Stimulated activated CD8-positive, alpha-beta memory T cell treated with anti-CD3 and anti-CD28 coated beads, Interleukin-7, amount 100 ng/mL, for 4 hours (primary cell): ENCODE measurements around the gene SYT1.
"Not testable (repeated sequence)": the region's sequence is repeated elsewhere in the genome, so short reads cannot be mapped to it uniquely, and the experiment has no call there.

ENCODE experiments used
- DNase-seq, 2 donors: peaks; one replicate each; pipeline ENCODE4 v3.0.0-alpha.2; 2020; ENCODE audit warnings: low read depth in 2 of 2

Gene SYT1

GRCh38 chr12:78864403-78864869, at the start of gene SYT1:
Gene SYT1, plus strand, starts transcription at chr12:78864774.
- no peak for DNase-seq

GRCh38 chr12:78818487-78818886, 46.1 kb upstream of the SYT1 start:
- no peak for DNase-seq

GRCh38 chr12:78820946-78821345, 43.6 kb upstream of the SYT1 start:
- no peak for DNase-seq

GRCh38 chr12:78824918-78825317, 39.7 kb upstream of the SYT1 start:
- no peak for DNase-seq

- DNase-seq: no peak
Measured at GRCh38 chr12:78829690-78830089, 34.9 kb upstream of the SYT1 start.

GRCh38 chr12:78835493-78835892, 29.1 kb upstream of the SYT1 start:
- no peak for DNase-seq

GRCh38 chr12:78840518-78841019, 24.0 kb upstream of the SYT1 start:
- not testable (repeated sequence) for DNase-seq

GRCh38 chr12:78853231-78853630, 11.3 kb upstream of the SYT1 start:
- no peak for DNase-seq

GRCh38 chr12:78863482-78864402, 832 bp upstream of the SYT1 start:
- DNase-seq: no peak

GRCh38 chr12:78864870-78865463, 393 bp downstream of the SYT1 start:
- no peak for DNase-seq

- DNase-seq: no peak
Measured at GRCh38 chr12:78865516-78865915, 942 bp downstream of the SYT1 start.

GRCh38 chr12:78866518-78866917, 1.9 kb downstream of the SYT1 start:
- no peak for DNase-seq

- DNase-seq: no peak
Measured at GRCh38 chr12:78870539-78870938, 6.0 kb downstream of the SYT1 start.

GRCh38 chr12:78871566-78871965, 7.0 kb downstream of the SYT1 start:
- DNase-seq: no peak

GRCh38 chr12:78878459-78878858, 13.9 kb downstream of the SYT1 start:
- no peak for DNase-seq

GRCh38 chr12:78878866-78879265, 14.3 kb downstream of the SYT1 start:
- DNase-seq: no peak

- DNase-seq: no peak
Measured at GRCh38 chr12:78880078-78880477, 15.5 kb downstream of the SYT1 start.

GRCh38 chr12:78881685-78882084, 17.1 kb downstream of the SYT1 start:
- DNase-seq: no peak

- no peak for DNase-seq
Measured at GRCh38 chr12:78885466-78885865, 20.9 kb downstream of the SYT1 start.

- DNase-seq: no peak
Measured at GRCh38 chr12:78886719-78887407, 22.3 kb downstream of the SYT1 start.

- no peak for DNase-seq
Measured at GRCh38 chr12:78887444-78887843, 22.9 kb downstream of the SYT1 start.

GRCh38 chr12:78888568-78888967, 24.0 kb downstream of the SYT1 start:
- DNase-seq: no peak
